Stomach (tissue), 4 donors: ENCODE data around the gene LTV1.
"Not testable (repeated sequence)": the region's sequence is repeated elsewhere in the genome, so short reads cannot be mapped to it uniquely, and the experiment has no call there.

Source experiments
- EP300 ChIP-seq: sonication (generic); formaldehyde crosslinking; IDR thresholded peaks from one replicate; pipeline ENCODE4 v1.6.1; 2017; ENCODE audit warnings: antibody characterized with exemption
- POLR2A ChIP-seq, 4 donors: fragments of 450-650 bp; IDR thresholded peaks; one replicate each; pipeline ENCODE4 v1.6.1; 2016; ENCODE audit warnings: antibody characterized with exemption in 4 of 4, control low read depth in 2 of 4, mild to moderate bottlenecking in 1 of 4, moderate library complexity in 1 of 4
- POLR2AphosphoS5 ChIP-seq, 3 donors: sonication (generic); formaldehyde crosslinking; IDR thresholded peaks; one replicate each; pipeline ENCODE4 v1.6.1; 2016; ENCODE audit warnings: antibody characterized with exemption in 3 of 3
- TF ChIP-seq, protein P1 (sequence below), 7 experiments: fragments of 450-650 bp in 4 of 7; fragments of 200-600 bp in 3 of 7; sonication (generic) in 3 of 7; IDR thresholded peaks; one replicate each; pipeline ENCODE4 v1.5.1; 2016 to 2019; ENCODE audit warnings: antibody characterized with exemption in 7 of 7, control low read depth in 2 of 7, mild to moderate bottlenecking in 1 of 7

DNA sequence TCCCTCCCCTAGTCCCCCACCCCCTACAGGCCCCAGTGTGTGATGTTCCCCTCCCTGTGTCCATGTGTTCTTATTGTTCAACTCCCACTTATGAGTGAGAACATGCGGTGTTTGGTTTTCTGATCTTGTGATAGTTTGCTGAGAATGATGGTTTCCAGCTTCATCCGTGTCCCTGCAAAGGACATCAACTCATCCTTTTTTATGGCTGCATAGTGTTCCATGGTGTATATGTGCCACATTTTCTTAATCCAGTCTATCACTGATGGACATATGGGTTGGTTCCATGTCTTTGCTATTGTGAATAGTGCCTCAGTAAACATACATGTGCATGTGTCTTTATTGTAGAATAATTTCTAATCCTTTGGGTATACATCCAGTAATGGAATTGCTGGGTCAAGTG, 46.6 kb upstream of the LTV1 start:
- TF ChIP-seq EP300; POLR2AphosphoS5 (IDR thresholded peaks at IDR 0.05); POLR2A (IDR thresholded peaks at IDR 0.05): not testable (repeated sequence)
- TF ChIP-seq, protein P1, sequence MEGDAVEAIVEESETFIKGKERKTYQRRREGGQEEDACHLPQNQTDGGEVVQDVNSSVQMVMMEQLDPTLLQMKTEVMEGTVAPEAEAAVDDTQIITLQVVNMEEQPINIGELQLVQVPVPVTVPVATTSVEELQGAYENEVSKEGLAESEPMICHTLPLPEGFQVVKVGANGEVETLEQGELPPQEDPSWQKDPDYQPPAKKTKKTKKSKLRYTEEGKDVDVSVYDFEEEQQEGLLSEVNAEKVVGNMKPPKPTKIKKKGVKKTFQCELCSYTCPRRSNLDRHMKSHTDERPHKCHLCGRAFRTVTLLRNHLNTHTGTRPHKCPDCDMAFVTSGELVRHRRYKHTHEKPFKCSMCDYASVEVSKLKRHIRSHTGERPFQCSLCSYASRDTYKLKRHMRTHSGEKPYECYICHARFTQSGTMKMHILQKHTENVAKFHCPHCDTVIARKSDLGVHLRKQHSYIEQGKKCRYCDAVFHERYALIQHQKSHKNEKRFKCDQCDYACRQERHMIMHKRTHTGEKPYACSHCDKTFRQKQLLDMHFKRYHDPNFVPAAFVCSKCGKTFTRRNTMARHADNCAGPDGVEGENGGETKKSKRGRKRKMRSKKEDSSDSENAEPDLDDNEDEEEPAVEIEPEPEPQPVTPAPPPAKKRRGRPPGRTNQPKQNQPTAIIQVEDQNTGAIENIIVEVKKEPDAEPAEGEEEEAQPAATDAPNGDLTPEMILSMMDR (IDR thresholded peaks at IDR 0.05) = not testable (repeated sequence)
